MM.1S (cell line): Measurements from ENCODE around the gene PPL.

Source experiments
- DNase-seq: peaks from one replicate; pipeline ENCODE4 v3.0.0-alpha.2; 2015
- H2AFZ ChIP-seq: fragments of 300-600 bp; sonication (generic); 2 replicates; pipeline ENCODE4 v1.6.0; 2016; ENCODE audit warnings: antibody characterized with exemption, low read length
- H3F3A ChIP-seq: fragments of 300-600 bp; sonication (generic); 2 replicates; pipeline ENCODE4 v1.6.1; 2016; ENCODE audit warnings: mild to moderate bottlenecking, antibody characterized with exemption, low read length, moderate library complexity, mixed read lengths; ENCODE audit not compliant: insufficient read depth
- H3K27ac ChIP-seq: fragments of 300-600 bp; sonication (generic); 2 replicates; pipeline ENCODE4 v1.5.1; 2016; ENCODE audit warnings: mild to moderate bottlenecking, low read length
- H3K27me3 ChIP-seq: fragments of 300-600 bp; sonication (generic); replicated peaks from 2 replicates; pipeline ENCODE4 v1.6.0; 2016; ENCODE audit warnings: low read length; ENCODE audit not compliant: insufficient read depth
- H3K36me3 ChIP-seq: fragments of 300-600 bp; sonication (generic); replicated peaks from 2 replicates; pipeline ENCODE4 v1.6.1; 2016; ENCODE audit warnings: mild to moderate bottlenecking, low read length, mixed read lengths; ENCODE audit not compliant: insufficient read depth
- H3K4me1 ChIP-seq: fragments of 300-600 bp; sonication (generic); 2 replicates; pipeline ENCODE4 v1.6.1; 2016; ENCODE audit warnings: low read length, mixed read lengths
- H3K4me2 ChIP-seq: fragments of 300-600 bp; sonication (generic); 2 replicates; pipeline ENCODE4 v1.6.0; 2016; ENCODE audit warnings: low read depth, low read length
- H3K4me3 ChIP-seq: fragments of 300-600 bp; sonication (generic); 2 replicates; pipeline ENCODE4 v1.5.1; 2016; ENCODE audit warnings: low read length, mixed read lengths
- H3K79me2 ChIP-seq: fragments of 300-600 bp; sonication (generic); 2 replicates; pipeline ENCODE4 v1.6.1; 2016; ENCODE audit warnings: mixed run types, low read length, mixed read lengths
- H3K9ac ChIP-seq: fragments of 300-600 bp; sonication (generic); 2 replicates; pipeline ENCODE4 v1.6.1; 2016; ENCODE audit warnings: low read length, mixed read lengths
- H3K9me2 ChIP-seq: fragments of 300-600 bp; sonication (generic); replicated peaks from 2 replicates; pipeline ENCODE4 v1.6.1; 2016; ENCODE audit warnings: mild to moderate bottlenecking, low read length, mixed read lengths; ENCODE audit not compliant: insufficient read depth
- H3K9me3 ChIP-seq: fragments of 300-600 bp; sonication (generic); replicated peaks from 2 replicates; pipeline ENCODE4 v1.6.1; 2016; ENCODE audit warnings: mild to moderate bottlenecking, low read length, mixed read lengths; ENCODE audit not compliant: insufficient read depth
- H4K20me1 ChIP-seq: fragments of 300-600 bp; sonication (generic); 2 replicates; pipeline ENCODE4 v1.6.1; 2016; ENCODE audit warnings: mild to moderate bottlenecking, low read length, moderate library complexity, mixed read lengths; ENCODE audit not compliant: insufficient read depth
- CTCF ChIP-seq: fragments of 300-600 bp; sonication (generic); IDR thresholded peaks from 2 replicates; pipeline ENCODE4 v1.5.1; 2016; ENCODE audit warnings: antibody characterized with exemption, low read length, mixed read lengths
- EZH2 ChIP-seq: fragments of 300-600 bp; sonication (generic); optimal IDR thresholded peaks from 2 replicates; pipeline ENCODE3; 2017; ENCODE audit warnings: low read depth, mild to moderate bottlenecking, antibody characterized with exemption, low read length, mixed read lengths
- EZH2phosphoT487 ChIP-seq: fragments of 300-600 bp; sonication (generic); IDR thresholded peaks from 2 replicates; pipeline ENCODE4 v1.6.1; 2018; ENCODE audit warnings: antibody characterized with exemption, low read length

Gene PPL

GRCh38 chr16:4891886-4892216, 45.1 kb downstream of the PPL start:
- Histone ChIP-seq H3K9me2 (no peaks in the 10 kb centered on the region), H3K36me3 (no peaks in the 10 kb centered on the region), H3K27me3 (no peaks in the 10 kb centered on the region), H3K9ac (no peak overlapping the region), H3K79me2 (no peaks in the 10 kb centered on the region), H3K4me3 (no peak overlapping the region), H2AFZ (no peak overlapping the region), H4K20me1 (no peaks in the 10 kb centered on the region), H3K4me2 (no peak overlapping the region), H3K9me3 (no peaks in the 10 kb centered on the region), H3K27ac (no peak overlapping the region), H3K4me1 (no peaks in the 10 kb centered on the region), H3F3A (no peaks in the 10 kb centered on the region)
- no peak for DNase-seq
- no peak for TF ChIP-seq CTCF
- TF ChIP-seq EZH2phosphoT487: no peak
- no peak for TF ChIP-seq EZH2

GRCh38 chr16:4891097-4891885, 45.7 kb downstream of the PPL start:
- H3K9me3 ChIP-seq: no peaks in the 10 kb centered on the region
- H3K27ac ChIP-seq: no peak overlapping the region
- no peak for DNase-seq
- H4K20me1 ChIP-seq: no peaks in the 10 kb centered on the region
- no peak overlapping the region for H3K4me2 ChIP-seq
- H3F3A ChIP-seq: no peaks in the 10 kb centered on the region
- no peak overlapping the region for H2AFZ ChIP-seq
- no peaks in the 10 kb centered on the region for H3K27me3 ChIP-seq
- no peak for TF ChIP-seq EZH2phosphoT487
- TF ChIP-seq EZH2: no peak
- no peak for TF ChIP-seq CTCF
- no peak overlapping the region for H3K4me3 ChIP-seq
- no peaks in the 10 kb centered on the region for H3K79me2 ChIP-seq
- no peaks in the 10 kb centered on the region for H3K4me1 ChIP-seq
- no peaks in the 10 kb centered on the region for H3K9me2 ChIP-seq
- no peaks in the 10 kb centered on the region for H3K36me3 ChIP-seq
- no peak overlapping the region for H3K9ac ChIP-seq

GRCh38 chr16:4890686-4891085, 46.3 kb downstream of the PPL start:
- DNase-seq: no peak
- no peaks in the 10 kb centered on the region for H3K4me1 ChIP-seq

More at GRCh38 chr16:4890686-4891085, 46.3 kb downstream of the PPL start:
- no peak for TF ChIP-seq EZH2phosphoT487
- no peak for TF ChIP-seq CTCF
- no peak for TF ChIP-seq EZH2
- Histone ChIP-seq H3F3A (no peaks in the 10 kb centered on the region), H2AFZ (no peak overlapping the region), H3K4me2 (no peak overlapping the region), H3K27ac (no peak overlapping the region), H3K79me2 (no peaks in the 10 kb centered on the region), H3K36me3 (no peaks in the 10 kb centered on the region), H4K20me1 (no peaks in the 10 kb centered on the region), H3K9me2 (no peaks in the 10 kb centered on the region), H3K9ac (no peak overlapping the region), H3K27me3 (no peaks in the 10 kb centered on the region), H3K9me3 (no peaks in the 10 kb centered on the region), H3K4me3 (no peak overlapping the region)
